Uterus (tissue), 2 donors: Measurements from ENCODE around the gene FAM43B.

Source experiments
- CTCF ChIP-seq, 4 experiments: fragments of 200-600 bp in 2 of 4; fragments of 450-650 bp in 2 of 4; sonication (generic) in 2 of 4; IDR thresholded peaks; one replicate each; pipeline ENCODE4 v1.5.1; 2016 to 2019; ENCODE audit warnings: antibody characterized with exemption in 4 of 4, mild to moderate bottlenecking in 2 of 4, moderate library complexity in 1 of 4
- POLR2A ChIP-seq, 2 donors: fragments of 450-650 bp; IDR thresholded peaks; one replicate each; pipeline ENCODE4 v1.6.1; 2016; ENCODE audit warnings: antibody characterized with exemption in 2 of 2, mild to moderate bottlenecking in 1 of 2, moderate library complexity in 1 of 2

GRCh38 chr1:20552728-20553445 lies 514 bp downstream of the FAM43B start:
- TF ChIP-seq CTCF (IDR thresholded peaks at IDR 0.05) (no peak), POLR2A (IDR thresholded peaks at IDR 0.05) (no peak)
